Measurements from ENCODE around the gene CFAP100. TPM values are rescaled to one million over a fixed set of nuclear protein-coding genes. Genes with fewer than 3 reads are reported as not detected.

Gene CFAP100
- total RNA-seq, 1 donor from 2014 or later, result not detected

- Mint-ChIP-seq H3K27me3 (ENCODE audit: low read depth) (no peaks in the 10 kb centered on the region), H3K4me1 (peaks cover 13% of the 10 kb centered on the region), H3K27ac (no peak overlapping the region), H3K9me3 (no peaks in the 10 kb centered on the region), H3K4me3 (no peak overlapping the region), H3K36me3 (no peaks in the 10 kb centered on the region)
- no peak for TF ChIP-seq CTCF (IDR thresholded peaks at IDR 0.05; ENCODE audit: unreplicated experiment)
- DNase-seq (ENCODE audit: low spot score in 2 of 2, unreplicated experiment in 2 of 2), result no peak
These were observed 86.2 kb downstream of the CFAP100 start for GRCh38 chr3:126480861-126481260.

- no peaks in the 10 kb centered on the region for H3K9me3 Mint-ChIP-seq
- H3K27me3 Mint-ChIP-seq (ENCODE audit: low read depth), result no peaks in the 10 kb centered on the region
- TF ChIP-seq CTCF (IDR thresholded peaks at IDR 0.05; ENCODE audit: unreplicated experiment), result no peak
- H3K4me3 Mint-ChIP-seq, result no peak overlapping the region
- no peaks in the 10 kb centered on the region for H3K36me3 Mint-ChIP-seq
- DNase-seq (ENCODE audit: low spot score in 2 of 2, unreplicated experiment in 2 of 2), result no peak
- peaks cover 15% of the 10 kb centered on the region for H3K4me1 Mint-ChIP-seq
- no peak overlapping the region for H3K27ac Mint-ChIP-seq
These were observed 87.2 kb downstream of the CFAP100 start for GRCh38 chr3:126481808-126482502.

DNA sequence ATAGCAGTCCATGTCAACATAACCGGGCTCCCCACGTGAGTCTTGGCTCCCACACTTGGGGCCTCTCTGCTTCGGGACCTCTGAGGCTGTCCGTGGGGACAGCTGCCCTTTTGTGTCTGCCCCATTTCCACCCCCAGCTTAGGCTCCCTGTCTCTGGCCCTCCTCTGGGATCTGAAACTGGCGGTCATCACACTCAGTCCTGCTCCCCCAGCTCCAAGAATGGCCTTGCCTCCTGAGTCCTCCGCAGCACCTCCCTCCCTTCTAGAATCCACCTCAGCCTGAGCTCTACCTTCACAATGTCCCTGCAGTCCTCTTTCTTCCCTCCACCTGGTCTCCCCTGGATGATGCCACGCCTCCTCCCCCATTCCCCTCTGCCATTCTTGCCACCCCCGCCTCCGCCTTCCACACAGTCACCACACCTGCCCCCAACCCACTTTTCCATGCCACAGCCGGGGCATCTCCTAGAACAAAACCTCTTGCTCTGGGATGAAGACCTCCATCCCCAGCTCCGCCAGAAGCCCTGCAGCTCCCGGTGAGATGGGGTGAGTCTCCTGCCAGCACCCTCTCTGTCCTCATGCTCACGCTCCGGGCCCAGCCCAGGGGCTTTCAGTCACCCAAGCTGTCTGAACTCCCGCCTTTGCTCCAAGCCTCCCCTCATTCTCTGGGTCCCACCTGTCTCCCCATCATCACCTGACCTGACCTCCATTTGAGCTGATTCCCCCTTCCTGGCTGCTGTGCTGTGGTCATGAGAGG, 88.0 kb downstream of the CFAP100 start:
- Mint-ChIP-seq H3K27me3 (ENCODE audit: low read depth) (no peaks in the 10 kb centered on the region), H3K4me3 (no peak overlapping the region), H3K27ac (no peak overlapping the region), H3K4me1 (peaks cover 15% of the 10 kb centered on the region), H3K36me3 (no peaks in the 10 kb centered on the region), H3K9me3 (no peaks in the 10 kb centered on the region)
- TF ChIP-seq CTCF (IDR thresholded peaks at IDR 0.05; ENCODE audit: unreplicated experiment), result no peak
- DNase-seq (ENCODE audit: low spot score in 2 of 2, unreplicated experiment in 2 of 2), result no peak

DNA sequence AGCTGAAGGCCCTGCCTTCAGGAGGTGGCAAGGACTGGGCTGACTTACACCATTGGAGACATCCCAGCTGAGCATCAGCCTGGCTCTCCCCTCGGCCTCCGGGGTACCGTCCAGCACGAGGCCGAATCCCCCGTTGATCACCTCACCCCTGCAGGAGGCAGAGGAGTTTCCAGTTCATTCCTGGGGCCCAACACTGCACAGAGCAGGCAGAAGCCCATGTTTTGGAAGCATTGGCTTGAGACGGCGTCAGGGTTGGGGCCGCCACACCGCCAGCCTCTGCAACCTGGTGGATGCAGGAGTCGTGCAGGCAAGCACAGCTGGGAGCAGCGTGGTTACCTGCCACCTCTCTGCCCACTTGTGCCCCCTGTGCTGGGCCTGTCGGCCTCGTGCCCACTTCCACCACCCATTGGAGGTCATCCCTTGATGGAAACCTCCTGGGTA, 88.6 kb downstream of the CFAP100 start:
- Mint-ChIP-seq H3K4me1 (peaks cover 15% of the 10 kb centered on the region), H3K9me3 (no peaks in the 10 kb centered on the region), H3K27ac (no peak overlapping the region), H3K4me3 (no peak overlapping the region), H3K36me3 (no peaks in the 10 kb centered on the region), H3K27me3 (ENCODE audit: low read depth) (no peaks in the 10 kb centered on the region)
- DNase-seq (ENCODE audit: low spot score in 2 of 2, unreplicated experiment in 2 of 2), result no peak
- no peak for TF ChIP-seq CTCF (IDR thresholded peaks at IDR 0.05; ENCODE audit: unreplicated experiment)

- Mint-ChIP-seq H3K36me3 (no peaks in the 10 kb centered on the region), H3K4me1 (peaks cover 15% of the 10 kb centered on the region), H3K27ac (no peak overlapping the region), H3K4me3 (no peak overlapping the region), H3K27me3 (ENCODE audit: low read depth) (no peaks in the 10 kb centered on the region), H3K9me3 (no peaks in the 10 kb centered on the region)
- no peak for DNase-seq (ENCODE audit: low spot score in 2 of 2, unreplicated experiment in 2 of 2)
- no peak for TF ChIP-seq CTCF (IDR thresholded peaks at IDR 0.05; ENCODE audit: unreplicated experiment)
These were observed 89.4 kb downstream of the CFAP100 start for GRCh38 chr3:126484148-126484547.

Data from mesothelial cell of epicardium (in vitro differentiated cells).